Keratinocyte (primary cell): ENCODE measurements around the gene STARD5. TPM values are rescaled to one million over a fixed set of nuclear protein-coding genes. Genes with fewer than 3 reads are reported as not detected.

Source experiments
- DNase-seq: peaks from one replicate; pipeline ENCODE4 v3.0.0-alpha.2; 2011; ENCODE audit warnings: low read depth, missing footprints, low spot score
- FAIRE-seq: peaks from 2 replicates; lab custom pipeline; 2011; peaks lifted over from hg19 to GRCh38; lab: Jason Lieb, UNC
- H2AFZ ChIP-seq: 2 replicates; pipeline ENCODE4 v1.6.0; 2012; ENCODE audit warnings: low read length, control low read depth, inconsistent platforms; ENCODE audit not compliant: control insufficient read depth
- H3K27ac ChIP-seq: 2 replicates; pipeline ENCODE4 v1.5.1; 2011; ENCODE audit warnings: low read length; ENCODE audit not compliant: control insufficient read depth, insufficient read depth
- H3K27me3 ChIP-seq: 3 replicates; pipeline ENCODE4 v1.6.0; 2011; ENCODE audit warnings: low read length; ENCODE audit not compliant: control insufficient read depth, insufficient read depth; ENCODE audit errors: extremely low read depth
- H3K36me3 ChIP-seq, 2 experiments: 2 replicates in 1 of 2; 3 replicates in 1 of 2; pipeline ENCODE4 v1.5.1; 2011; ENCODE audit warnings: low read length in 2 of 2, mild to moderate bottlenecking in 1 of 2; ENCODE audit not compliant: control insufficient read depth in 2 of 2, insufficient read depth in 2 of 2; ENCODE audit errors: extremely low read depth in 1 of 2
- H3K4me1 ChIP-seq: 3 replicates; pipeline ENCODE4 v1.5.1; 2011; ENCODE audit warnings: low read length; ENCODE audit not compliant: control insufficient read depth, insufficient read depth; ENCODE audit errors: extremely low read depth
- H3K4me2 ChIP-seq: 3 replicates; pipeline ENCODE4 v1.6.0; 2011; ENCODE audit warnings: low read depth, low read length; ENCODE audit not compliant: control insufficient read depth, insufficient read depth; ENCODE audit errors: extremely low read depth
- H3K4me3 ChIP-seq, 3 experiments: fragments of 200-600 bp in 1 of 3; sonication (generic) in 1 of 3; 2 replicates in 2 of 3; 3 replicates in 1 of 3; pipeline ENCODE4 v1.5.1; 2011 to 2016; ENCODE audit warnings: low read length in 3 of 3, mild to moderate bottlenecking in 3 of 3, control low read depth in 2 of 3, inconsistent platforms in 1 of 3, low read depth in 1 of 3, mixed read lengths in 1 of 3, mixed run types in 1 of 3, moderate library complexity in 1 of 3; ENCODE audit not compliant: control insufficient read depth in 2 of 3, insufficient read depth in 2 of 3; ENCODE audit errors: extremely low read depth in 1 of 3
- H3K79me2 ChIP-seq: 2 replicates; pipeline ENCODE4 v1.6.0; 2012; ENCODE audit warnings: low read length; ENCODE audit not compliant: control insufficient read depth, insufficient read depth
- H3K9ac ChIP-seq: 3 replicates; pipeline ENCODE4 v1.6.0; 2011; ENCODE audit warnings: low read length; ENCODE audit not compliant: control insufficient read depth, insufficient read depth; ENCODE audit errors: extremely low read depth
- H3K9me1 ChIP-seq: 3 replicates; pipeline ENCODE4 v1.6.0; 2011; ENCODE audit warnings: low read length; ENCODE audit not compliant: control insufficient read depth, insufficient read depth; ENCODE audit errors: extremely low read depth
- H3K9me3 ChIP-seq: 2 replicates; pipeline ENCODE4 v1.5.1; 2012; ENCODE audit warnings: low read depth, low read length; ENCODE audit not compliant: control insufficient read depth
- H4K20me1 ChIP-seq: 3 replicates; pipeline ENCODE4 v1.6.0; 2011; ENCODE audit warnings: low read length; ENCODE audit not compliant: control insufficient read depth, insufficient read depth; ENCODE audit errors: extremely low read depth
- CTCF ChIP-seq, 3 experiments: IDR thresholded peaks in 1 of 3; conservative IDR thresholded peaks in 1 of 3; optimal IDR thresholded peaks in 1 of 3; 2 replicates in 2 of 3; 3 replicates in 1 of 3; pipeline versions ENCODE3 to v1.5.1; 2011; ENCODE audit warnings: low read length in 3 of 3, mild to moderate bottlenecking in 3 of 3, moderate library complexity in 2 of 3, control low read depth in 1 of 3, inconsistent platforms in 1 of 3; ENCODE audit not compliant: insufficient read depth in 2 of 3; ENCODE audit errors: extremely low read depth in 1 of 3
- EZH2 ChIP-seq: IDR thresholded peaks from one replicate; pipeline ENCODE4 v1.6.1; 2012; ENCODE audit warnings: inconsistent platforms, mild to moderate bottlenecking, low read length, moderate library complexity
- dilution Hi-C: fragments of 300-500 bp; cut with MboI; formaldehyde crosslinking; loops from one replicate; pipeline ENCODE4 v1.7.0; 2020; ENCODE audit warnings: low sequenced_read_pairs; ENCODE audit not compliant: extremely low pct_ligation_motif_present
- polyA plus RNA-seq, 5 experiments: library from polyadenylated mRNA; depleted of rRNA in 3 of 5; stranded (reverse) in 3 of 5; stranded (forward) in 1 of 5; unstranded in 1 of 5; fragments of >200 nt; gene quantifications; 1 replicate in 1 of 5; 2 replicates in 3 of 5; 3 replicates in 1 of 5; pipeline versions ENCODE4 v1.2.1 to v1.2.3, GENCODE V29; 2011 to 2012; ENCODE audit warnings: missing spikeins in 2 of 5, low read depth in 1 of 5, low replicate concordance in 1 of 5

Gene STARD5
- polyA plus RNA-seq, 1 donor (not counting 4 experiments of a cell fraction or from before 2014, with no cell fraction given): 38.8 TPM

- H3K36me3 ChIP-seq: no peaks in the 10 kb centered on the region
- no peaks in the 10 kb centered on the region for H4K20me1 ChIP-seq
- no peak for TF ChIP-seq CTCF (optimal IDR thresholded peaks at IDR 0.05 in 1 of 3, IDR thresholded peaks at IDR 0.05 in 1 of 3, conservative IDR thresholded peaks at IDR 0.05 in 1 of 3; ENCODE audit: extremely low read depth in 1 of 3, insufficient read depth in 2 of 3, low read length in 3 of 3)
- no peak for TF ChIP-seq EZH2
- H3K9ac ChIP-seq: no peak overlapping the region
- no peaks in the 10 kb centered on the region for H3K9me3 ChIP-seq
- no peak for FAIRE-seq
- no peak overlapping the region for H3K4me2 ChIP-seq
- H3K9me1 ChIP-seq: no peaks in the 10 kb centered on the region
- no peaks in the 10 kb centered on the region for H3K4me1 ChIP-seq
- H3K27me3 ChIP-seq: peaks cover 8% of the 10 kb centered on the region
- H3K27ac ChIP-seq: no peak overlapping the region
- no peaks in the 10 kb centered on the region for H3K79me2 ChIP-seq
- no peak for DNase-seq
- dilution Hi-C loops: no loop called here
- H3K4me3 ChIP-seq: no peak overlapping the region
- H2AFZ ChIP-seq: no peak overlapping the region
Measured at GRCh38 chr15:81361891-81362290, 38.0 kb upstream of the STARD5 start.

- FAIRE-seq (no peak), DNase-seq (no peak)
- dilution Hi-C loops: no loop called here
- no peaks in the 10 kb centered on the region for H3K36me3 ChIP-seq
- TF ChIP-seq EZH2 (no peak), CTCF (optimal IDR thresholded peaks at IDR 0.05 in 1 of 3, IDR thresholded peaks at IDR 0.05 in 1 of 3, conservative IDR thresholded peaks at IDR 0.05 in 1 of 3; ENCODE audit: extremely low read depth in 1 of 3, insufficient read depth in 2 of 3, low read length in 3 of 3) (no peak)
- no peaks in the 10 kb centered on the region for H3K4me1 ChIP-seq
- H3K9me3 ChIP-seq: no peaks in the 10 kb centered on the region
- no peak overlapping the region for H3K4me2 ChIP-seq
- H3K27me3 ChIP-seq: peaks cover 8% of the 10 kb centered on the region
- no peaks in the 10 kb centered on the region for H3K9me1 ChIP-seq
- no peak overlapping the region for H3K9ac ChIP-seq
- H3K27ac ChIP-seq: no peak overlapping the region
- H2AFZ ChIP-seq: no peak overlapping the region
- no peaks in the 10 kb centered on the region for H4K20me1 ChIP-seq
- no peaks in the 10 kb centered on the region for H3K79me2 ChIP-seq
- no peak overlapping the region for H3K4me3 ChIP-seq
Measured at GRCh38 chr15:81360491-81360890, 36.5 kb upstream of the STARD5 start.
